Small intestine (tissue), 7 donors: Measurements from ENCODE around the gene ANKRD13B. TPM values are rescaled to one million over a fixed set of nuclear protein-coding genes. Genes with fewer than 3 reads are reported as not detected.

ENCODE experiments used
- DNase-seq, 2 donors: peaks; one replicate each; pipeline versions ENCODE4 v3.0.0 to v3.0.0-alpha.2; 2013
- FAIRE-seq: peaks from 2 replicates; lab custom pipeline; 2012; peaks lifted over from hg19 to GRCh38; lab: Jason Lieb, UNC
- H3K27ac ChIP-seq, 3 donors: one replicate each; pipeline ENCODE4 v1.5.1; 2013; ENCODE audit warnings: low read length in 2 of 3, mild to moderate bottlenecking in 2 of 3, control low read depth in 1 of 3, inconsistent platforms in 1 of 3, low read depth in 1 of 3, moderate library complexity in 1 of 3
- H3K27me3 ChIP-seq, 3 donors: one replicate each; pipeline ENCODE4 v1.6.1; 2013; ENCODE audit warnings: low read length in 3 of 3, inconsistent platforms in 1 of 3; ENCODE audit not compliant: control insufficient read depth in 3 of 3, insufficient read depth in 3 of 3
- H3K36me3 ChIP-seq, 3 donors: one replicate each; pipeline ENCODE4 v1.6.1; 2013; ENCODE audit warnings: low read length in 3 of 3, inconsistent platforms in 1 of 3, low read depth in 1 of 3, mild to moderate bottlenecking in 1 of 3, moderate library complexity in 1 of 3; ENCODE audit not compliant: control insufficient read depth in 3 of 3, insufficient read depth in 2 of 3
- H3K4me1 ChIP-seq, 3 donors: one replicate each; pipeline ENCODE4 v1.6.1; 2013; ENCODE audit warnings: low read length in 2 of 3, inconsistent platforms in 1 of 3, low read depth in 1 of 3, mild to moderate bottlenecking in 1 of 3, moderate library complexity in 1 of 3; ENCODE audit not compliant: control insufficient read depth in 3 of 3, insufficient read depth in 2 of 3
- H3K4me3 ChIP-seq, 3 donors: one replicate each; pipeline ENCODE4 v1.5.1; 2013; ENCODE audit warnings: low read length in 3 of 3, control low read depth in 1 of 3, inconsistent platforms in 1 of 3, low read depth in 1 of 3, mild to moderate bottlenecking in 1 of 3, moderate library complexity in 1 of 3
- H3K9me3 ChIP-seq, 2 donors: one replicate each; pipeline ENCODE4 v1.6.1; 2013; ENCODE audit warnings: low read depth in 1 of 2, low read length in 1 of 2; ENCODE audit not compliant: control insufficient read depth in 2 of 2, insufficient read depth in 1 of 2
- WGBS, 3 donors: extraction: QIAGEN DNeasy Blood & Tissue Kit; methylation state at CpG; one replicate each; pipeline ENCODE4 v1.1.7; 2013; 5-methylcytosine and 5-hydroxymethylcytosine counted together
- polyA plus RNA-seq, 4 donors: library from polyadenylated mRNA; stranded (reverse) in 3 of 4; unstranded in 1 of 4; fragments of 200-250 nt in 3 of 4; fragments of 120-200 nt in 1 of 4; gene quantifications; one replicate each; pipeline versions ENCODE4 v1.2.1 to v1.2.3, GENCODE V29; 2013
- donor health status: healthy with polysubstance abuse.
- donor health status: control.
- donor health status: control.
- donor health status: Bipolar disorder and iron deficiency.
- donor health status: healthy.

Gene ANKRD13B
- polyA plus RNA-seq, 4 donors = 2.5 to 4.0 (median 3.0) TPM; not detected in 1

- Histone ChIP-seq H3K36me3 (no peaks in the 10 kb centered on the region), H3K9me3 (no peaks in the 10 kb centered on the region), H3K27ac (no peak overlapping the region), H3K4me3 (no peak overlapping the region), H3K4me1 (peaks cover 3 to 41% (median 6%) of the 10 kb centered on the region in 3 donors), H3K27me3 (peaks cover 0 to 96% (median 0%) of the 10 kb centered on the region in 3 donors)
- no peak for DNase-seq
- no peak for FAIRE-seq
Observed at GRCh38 chr17:29619251-29619650, 26.3 kb downstream of the ANKRD13B start.

- Histone ChIP-seq H3K4me1 (peaks cover 3 to 35% (median 6%) of the 10 kb centered on the region in 3 donors), H3K4me3 (no peak overlapping the region), H3K36me3 (no peaks in the 10 kb centered on the region), H3K9me3 (no peaks in the 10 kb centered on the region), H3K27me3 (peaks cover 0 to 86% (median 0%) of the 10 kb centered on the region in 3 donors), H3K27ac (no peak overlapping the region)
- no peak for FAIRE-seq
- 91 to 94% (median 91%) methylated on average over 4 of the region's 4 CpGs for WGBS, 3 donors
- no peak for DNase-seq
Observed at GRCh38 chr17:29620271-29620670, 27.3 kb downstream of the ANKRD13B start.

GRCh38 chr17:29620779-29621500, 28.0 kb downstream of the ANKRD13B start:
- H3K27me3 ChIP-seq = peaks cover 0 to 80% (median 0%) of the 10 kb centered on the region in 3 donors
- peaks cover 3 to 30% (median 4%) of the 10 kb centered on the region in 3 donors for H3K4me1 ChIP-seq
- WGBS, 3 donors = 89 to 97% (median 95%) methylated on average over 11 to 12 of the region's 12 CpGs
- no peak overlapping the region for H3K4me3 ChIP-seq
- DNase-seq (no peak), FAIRE-seq (no peak)
- H3K36me3 ChIP-seq = no peaks in the 10 kb centered on the region
- no peak overlapping the region for H3K27ac ChIP-seq
- H3K9me3 ChIP-seq = no peaks in the 10 kb centered on the region

- FAIRE-seq = no peak
- Histone ChIP-seq H3K9me3 (no peaks in the 10 kb centered on the region), H3K4me1 (peaks cover 0 to 21% (median 0%) of the 10 kb centered on the region in 3 donors), H3K36me3 (no peaks in the 10 kb centered on the region), H3K27ac (no peak overlapping the region), H3K27me3 (peaks cover 0 to 72% (median 0%) of the 10 kb centered on the region in 3 donors), H3K4me3 (no peak overlapping the region)
- DNase-seq = no peak
- WGBS, 3 donors = 72 to 77% (median 75%) methylated on average over 8 of the region's 8 CpGs
Observed at GRCh38 chr17:29621751-29622194, 28.8 kb downstream of the ANKRD13B start.

GRCh38 chr17:29622337-29623282, 29.7 kb downstream of the ANKRD13B start, which contains the start of gene CORO6:
Gene CORO6 (minus strand): TSS chr17:29622912. CDS start chr17:29621421, 1,491 bp downstream.
- WGBS, 3 donors = 2 to 3% (median 3%) methylated on average over 69 to 77 of the region's 77 CpGs
- Histone ChIP-seq H3K4me3 (peak within 1 kb of the TSS; percentile 40 to 49 (median 41)), H3K27ac (no peak within 1 kb of the TSS), H3K36me3 (no peaks in the 10 kb centered on the region), H3K27me3 (peaks cover 0 to 63% (median 0%) of the 10 kb centered on the region in 3 donors), H3K9me3 (no peaks in the 10 kb centered on the region), H3K4me1 (peaks cover 0 to 13% (median 0%) of the 10 kb centered on the region in 3 donors)
- no peak for FAIRE-seq
- peak; percentile 32 to 68 for DNase-seq

- peaks cover 0 to 57% (median 0%) of the 10 kb centered on the region in 3 donors for H3K27me3 ChIP-seq
- no peaks in the 10 kb centered on the region for H3K9me3 ChIP-seq
- H3K4me3 ChIP-seq = peak overlapping the region in 1 of 3 donors; percentile 40
- H3K27ac ChIP-seq = no peak overlapping the region
- DNase-seq (no peak), FAIRE-seq (no peak)
- peaks cover 0 to 2% (median 0%) of the 10 kb centered on the region in 3 donors for H3K36me3 ChIP-seq
- 39 to 51% (median 46%) methylated on average over 4 of the region's 4 CpGs for WGBS, 3 donors
- H3K4me1 ChIP-seq = peaks cover 0 to 7% (median 0%) of the 10 kb centered on the region in 3 donors
Observed at GRCh38 chr17:29623283-29623647, 30.3 kb downstream of the ANKRD13B start.

GRCh38 chr17:29624586-29624985, 31.7 kb downstream of the ANKRD13B start:
- DNase-seq (no peak), FAIRE-seq (no peak)
- Histone ChIP-seq H3K4me3 (no peak overlapping the region), H3K4me1 (peaks cover 0 to 7% (median 0%) of the 10 kb centered on the region in 3 donors), H3K9me3 (no peaks in the 10 kb centered on the region), H3K36me3 (peaks cover 0 to 2% (median 0%) of the 10 kb centered on the region in 3 donors), H3K27ac (no peak overlapping the region), H3K27me3 (peaks cover 0 to 44% (median 0%) of the 10 kb centered on the region in 3 donors)
- WGBS, 3 donors = 71 to 81% (median 73%) methylated on average over 4 of the region's 4 CpGs
